ENCODE measurements around the gene SYT11.

GRCh38 chr1:155904261-155904660 lies 44.9 kb downstream of the SYT11 start:
- TF ChIP-seq CTCF (IDR thresholded peaks at IDR 0.05) (no peak), EZH2phosphoT487 (IDR thresholded peaks at IDR 0.05) (no peak), EZH2 (IDR thresholded peaks at IDR 0.05) (no peak)

Measured in neural progenitor cell (in vitro differentiated cells).